ENCODE results near the gene CACNA1B.

The CACNA1B gene

DNA sequence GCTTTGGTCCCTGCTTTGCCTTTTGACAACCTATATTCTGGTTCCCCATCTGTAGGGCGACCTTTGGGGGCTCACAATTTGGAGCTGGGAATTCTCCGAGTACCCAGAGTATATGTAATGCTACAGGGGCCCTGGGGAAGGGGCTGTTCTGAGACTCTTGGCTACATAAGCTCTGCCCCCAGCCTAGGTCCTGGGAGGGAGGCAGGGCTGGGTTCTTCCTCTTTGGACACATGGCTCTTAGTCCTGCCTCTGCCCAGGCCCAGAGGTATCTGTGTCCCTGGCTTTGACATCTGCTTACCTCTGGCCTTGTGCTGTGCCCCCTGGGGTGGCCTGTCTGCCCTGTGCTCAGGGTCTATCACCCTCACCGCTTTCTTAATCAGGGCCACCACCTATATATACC is 181.6 kb downstream of the CACNA1B start:
- Histone ChIP-seq H3K36me3 (peaks cover 41% of the 10 kb centered on the region), H3K27ac (no peak overlapping the region), H3K9me3 (ENCODE audit: severe bottlenecking) (no peaks in the 10 kb centered on the region), H3K4me3 (ENCODE audit: low read depth, low read length) (no peak overlapping the region), H3K27me3 (ENCODE audit: insufficient read depth, low read depth, severe bottlenecking) (no peaks in the 10 kb centered on the region)
- TF ChIP-seq, protein P1, sequence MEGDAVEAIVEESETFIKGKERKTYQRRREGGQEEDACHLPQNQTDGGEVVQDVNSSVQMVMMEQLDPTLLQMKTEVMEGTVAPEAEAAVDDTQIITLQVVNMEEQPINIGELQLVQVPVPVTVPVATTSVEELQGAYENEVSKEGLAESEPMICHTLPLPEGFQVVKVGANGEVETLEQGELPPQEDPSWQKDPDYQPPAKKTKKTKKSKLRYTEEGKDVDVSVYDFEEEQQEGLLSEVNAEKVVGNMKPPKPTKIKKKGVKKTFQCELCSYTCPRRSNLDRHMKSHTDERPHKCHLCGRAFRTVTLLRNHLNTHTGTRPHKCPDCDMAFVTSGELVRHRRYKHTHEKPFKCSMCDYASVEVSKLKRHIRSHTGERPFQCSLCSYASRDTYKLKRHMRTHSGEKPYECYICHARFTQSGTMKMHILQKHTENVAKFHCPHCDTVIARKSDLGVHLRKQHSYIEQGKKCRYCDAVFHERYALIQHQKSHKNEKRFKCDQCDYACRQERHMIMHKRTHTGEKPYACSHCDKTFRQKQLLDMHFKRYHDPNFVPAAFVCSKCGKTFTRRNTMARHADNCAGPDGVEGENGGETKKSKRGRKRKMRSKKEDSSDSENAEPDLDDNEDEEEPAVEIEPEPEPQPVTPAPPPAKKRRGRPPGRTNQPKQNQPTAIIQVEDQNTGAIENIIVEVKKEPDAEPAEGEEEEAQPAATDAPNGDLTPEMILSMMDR (IDR thresholded peaks at IDR 0.05; ENCODE audit: low read depth, low read length), result no peak
- peak; percentile 2 for DNase-seq

DNA sequence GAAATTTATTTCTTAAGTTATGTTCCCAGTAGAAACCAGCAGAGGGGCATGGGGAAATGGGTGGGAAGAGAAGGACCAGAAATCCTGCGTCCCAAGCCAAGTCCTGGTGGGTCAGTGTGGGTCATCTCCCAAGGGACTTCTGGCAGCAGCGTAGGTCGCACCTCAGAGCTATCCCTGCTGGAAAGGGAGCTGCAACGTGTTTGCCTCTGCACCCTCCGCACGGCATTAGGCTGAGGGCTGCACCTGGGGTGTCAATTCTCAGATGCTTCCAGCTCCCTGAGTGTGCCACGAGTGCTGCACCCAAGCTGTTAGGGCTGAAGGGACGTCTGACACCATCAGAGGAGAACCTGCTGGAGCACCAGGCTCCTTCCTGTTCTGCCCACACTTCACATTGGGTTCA is 182.8 kb downstream of the CACNA1B start:
- Histone ChIP-seq H3K27me3 (ENCODE audit: insufficient read depth, low read depth, severe bottlenecking) (no peaks in the 10 kb centered on the region), H3K9me3 (ENCODE audit: severe bottlenecking) (no peaks in the 10 kb centered on the region)

DNA sequence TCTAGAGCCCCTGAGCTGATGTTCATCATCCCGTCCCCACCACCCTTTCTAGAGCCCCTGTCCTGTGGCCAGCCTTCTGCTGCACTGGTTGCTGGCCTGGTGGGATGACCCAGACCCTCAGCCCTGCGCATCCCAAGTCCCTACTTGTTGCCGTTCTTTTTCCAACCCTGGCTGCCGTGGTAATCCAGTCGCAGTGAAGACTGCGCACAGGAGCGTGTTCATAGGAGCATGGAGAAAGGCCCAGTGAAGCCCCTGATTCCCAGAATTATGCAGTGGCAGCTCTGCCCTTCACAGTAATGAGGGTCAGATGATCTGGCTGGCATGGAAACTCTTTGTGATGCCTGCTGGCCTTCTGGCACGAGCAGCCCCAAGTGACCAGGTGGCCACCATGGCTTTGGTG is 183.3 kb downstream of the CACNA1B start:
- peak; percentile 0 for DNase-seq
- peaks cover 35% of the 10 kb centered on the region for H3K36me3 ChIP-seq
- H3K27me3 ChIP-seq (ENCODE audit: insufficient read depth, low read depth, severe bottlenecking), result no peaks in the 10 kb centered on the region
- TF ChIP-seq, protein P1 (IDR thresholded peaks at IDR 0.05; ENCODE audit: low read depth, low read length), result no peak
- H3K4me3 ChIP-seq (ENCODE audit: low read depth, low read length), result no peak overlapping the region
- H3K27ac ChIP-seq, result no peak overlapping the region
- no peaks in the 10 kb centered on the region for H3K9me3 ChIP-seq (ENCODE audit: severe bottlenecking)

More for the DNA sequence above, 182.8 kb downstream of the CACNA1B start:
- TF ChIP-seq, protein P1 (IDR thresholded peaks at IDR 0.05; ENCODE audit: low read depth, low read length), result no peak
- Histone ChIP-seq H3K27ac (no peak overlapping the region), H3K36me3 (peaks cover 35% of the 10 kb centered on the region), H3K4me3 (ENCODE audit: low read depth, low read length) (no peak overlapping the region)
- DNase-seq, result no peak

DNA sequence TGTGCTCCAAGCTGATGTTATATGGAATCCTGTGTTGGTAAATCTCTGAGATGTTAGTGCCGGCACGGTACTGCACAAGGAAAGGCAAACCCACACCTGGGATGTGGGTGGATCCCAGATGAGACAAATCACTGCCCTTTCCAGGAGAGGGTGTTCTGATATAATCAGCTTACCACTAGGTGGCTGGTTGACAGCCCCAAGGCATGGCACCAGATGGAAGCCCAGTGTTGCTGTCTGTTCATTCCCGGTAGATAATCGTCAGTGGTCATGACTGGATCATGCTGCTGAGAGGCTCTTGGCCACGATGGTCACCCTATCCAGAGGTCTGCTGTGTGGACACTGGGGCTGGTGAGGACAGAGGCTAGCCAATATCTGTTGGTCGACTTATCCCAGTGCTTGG is 184.0 kb downstream of the CACNA1B start:
- peaks cover 35% of the 10 kb centered on the region for H3K36me3 ChIP-seq
- peak; percentile 65 for DNase-seq
- H3K27me3 ChIP-seq (ENCODE audit: insufficient read depth, low read depth, severe bottlenecking), result no peaks in the 10 kb centered on the region
- TF ChIP-seq, protein P1 (IDR thresholded peaks at IDR 0.05; ENCODE audit: low read depth, low read length), result peak; percentile 61
- H3K4me3 ChIP-seq (ENCODE audit: low read depth, low read length), result no peak overlapping the region
- no peaks in the 10 kb centered on the region for H3K9me3 ChIP-seq (ENCODE audit: severe bottlenecking)
- H3K27ac ChIP-seq, result no peak overlapping the region

DNA sequence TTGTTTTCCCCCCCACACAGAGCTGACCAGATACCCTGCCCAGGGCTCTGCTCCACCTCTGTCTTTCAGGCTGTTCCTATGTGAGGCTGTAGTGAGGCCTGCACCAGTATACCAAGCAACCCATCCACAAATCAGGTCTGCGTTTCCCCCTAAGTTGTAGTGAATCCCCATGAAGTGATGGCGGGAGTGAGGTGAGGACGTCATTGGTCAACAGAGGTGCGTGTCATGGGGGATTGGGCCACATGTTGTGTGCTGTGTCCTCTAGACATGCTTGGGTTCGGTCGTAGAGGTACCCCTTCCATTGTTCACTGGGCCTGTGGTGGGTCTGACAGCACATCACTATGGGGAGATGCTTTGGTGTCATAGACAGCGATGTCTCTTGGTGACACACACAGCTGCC is 184.6 kb downstream of the CACNA1B start:
- no peaks in the 10 kb centered on the region for H3K27me3 ChIP-seq (ENCODE audit: insufficient read depth, low read depth, severe bottlenecking)
- DNase-seq, result no peak
- TF ChIP-seq, protein P1 (IDR thresholded peaks at IDR 0.05; ENCODE audit: low read depth, low read length), result no peak
- H3K4me3 ChIP-seq (ENCODE audit: low read depth, low read length), result no peak overlapping the region
- H3K36me3 ChIP-seq, result peaks cover 35% of the 10 kb centered on the region
- no peaks in the 10 kb centered on the region for H3K9me3 ChIP-seq (ENCODE audit: severe bottlenecking)
- no peak overlapping the region; the same call in 1 of the 2 replicates for H3K27ac ChIP-seq

DNA sequence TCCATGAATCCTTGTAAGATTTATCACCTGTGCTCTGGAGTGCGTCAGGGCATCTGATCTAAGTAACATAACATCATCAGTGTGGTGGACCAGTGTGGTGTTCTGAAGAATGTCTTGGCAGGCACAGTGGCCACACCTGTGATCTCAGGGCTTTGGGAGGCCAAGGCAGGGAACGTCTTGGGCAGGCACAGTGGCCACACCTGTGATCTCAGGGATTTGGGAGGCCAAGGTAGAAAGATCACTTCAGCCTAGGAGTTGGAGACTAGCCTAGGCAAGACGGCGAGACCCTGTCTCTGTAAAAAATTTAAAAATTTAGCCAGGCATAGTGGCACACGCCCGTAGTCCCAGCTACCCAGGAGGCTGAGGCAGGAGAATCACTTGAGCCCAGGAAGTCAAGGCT is 185.5 kb downstream of the CACNA1B start:
- H3K27ac ChIP-seq, result no peak overlapping the region
- TF ChIP-seq, protein P1 (IDR thresholded peaks at IDR 0.05; ENCODE audit: low read depth, low read length), result no peak
- H3K9me3 ChIP-seq (ENCODE audit: severe bottlenecking), result no peaks in the 10 kb centered on the region
- H3K36me3 ChIP-seq, result peaks cover 32% of the 10 kb centered on the region
- DNase-seq, result no peak
- no peak overlapping the region for H3K4me3 ChIP-seq (ENCODE audit: low read depth, low read length)
- no peaks in the 10 kb centered on the region for H3K27me3 ChIP-seq (ENCODE audit: insufficient read depth, low read depth, severe bottlenecking)
